Astrocyte (in vitro differentiated cells and primary cell): Measurements from ENCODE around the gene OPA1. TPM values are rescaled to one million over a fixed set of nuclear protein-coding genes. Genes with fewer than 3 reads are reported as not detected.

ENCODE experiments used
- DNase-seq: peaks from one replicate; pipeline ENCODE4 v3.0.0-alpha.2; 2010; ENCODE audit warnings: low read depth
- FAIRE-seq: peaks from 2 replicates; lab custom pipeline; 2011; peaks lifted over from hg19 to GRCh38; lab: Jason Lieb, UNC
- H2AFZ ChIP-seq: 2 replicates; pipeline ENCODE4 v1.6.0; 2012; ENCODE audit warnings: low read depth, low read length, inconsistent platforms
- H3K27ac ChIP-seq: 2 replicates; pipeline ENCODE4 v1.5.1; 2011; ENCODE audit warnings: low read depth, low read length, inconsistent platforms
- H3K27me3 ChIP-seq: 2 replicates; pipeline ENCODE4 v1.6.0; 2011; ENCODE audit warnings: low read length, inconsistent platforms; ENCODE audit not compliant: insufficient read depth
- H3K36me3 ChIP-seq: 2 replicates; pipeline ENCODE4 v1.5.1; 2011; ENCODE audit warnings: low read length, inconsistent platforms; ENCODE audit not compliant: insufficient read depth
- H3K4me1 ChIP-seq: 2 replicates; pipeline ENCODE4 v1.5.1; 2011; ENCODE audit warnings: low read length, inconsistent platforms; ENCODE audit not compliant: insufficient read depth
- H3K4me2 ChIP-seq: 2 replicates; pipeline ENCODE4 v1.6.0; 2012; ENCODE audit warnings: low read length, inconsistent platforms
- H3K4me3 ChIP-seq: 2 replicates; pipeline ENCODE4 v1.5.1; 2011; ENCODE audit warnings: low read depth, mild to moderate bottlenecking, low read length, inconsistent platforms; ENCODE audit not compliant: insufficient read depth
- H3K79me2 ChIP-seq: 2 replicates; pipeline ENCODE4 v1.6.0; 2012; ENCODE audit warnings: mild to moderate bottlenecking, low read length, inconsistent platforms; ENCODE audit not compliant: insufficient read depth
- H3K9ac ChIP-seq: 2 replicates; pipeline ENCODE4 v1.6.0; 2012; ENCODE audit warnings: mild to moderate bottlenecking, low read length, inconsistent platforms
- H3K9me3 ChIP-seq: 2 replicates; pipeline ENCODE4 v1.5.1; 2012; ENCODE audit warnings: low read depth, mild to moderate bottlenecking, low read length, inconsistent platforms; ENCODE audit not compliant: insufficient read depth
- H4K20me1 ChIP-seq: 2 replicates; pipeline ENCODE4 v1.6.0; 2012; ENCODE audit warnings: low read length, inconsistent platforms; ENCODE audit not compliant: insufficient read depth
- H3K27ac Mint-ChIP-seq: one replicate; pipeline ENCODE4 v1.8.0; 2021; ENCODE audit warnings: mild to moderate bottlenecking, mixed read lengths; ENCODE audit not compliant: unreplicated experiment
- H3K27me3 Mint-ChIP-seq: one replicate; pipeline ENCODE4 v1.8.0; 2021; ENCODE audit warnings: low read depth, mixed read lengths; ENCODE audit not compliant: unreplicated experiment
- H3K36me3 Mint-ChIP-seq: one replicate; pipeline ENCODE4 v1.8.0; 2021; ENCODE audit warnings: low read depth, mixed read lengths; ENCODE audit not compliant: unreplicated experiment
- H3K4me1 Mint-ChIP-seq: one replicate; pipeline ENCODE4 v1.8.0; 2021; ENCODE audit warnings: low read depth, mixed read lengths; ENCODE audit not compliant: unreplicated experiment
- H3K4me3 Mint-ChIP-seq: one replicate; pipeline ENCODE4 v1.8.0; 2021; ENCODE audit warnings: mild to moderate bottlenecking, moderate library complexity, mixed read lengths; ENCODE audit not compliant: unreplicated experiment
- H3K9me3 Mint-ChIP-seq: one replicate; pipeline ENCODE4 v1.8.0; 2021; ENCODE audit warnings: mild to moderate bottlenecking, mixed read lengths; ENCODE audit not compliant: unreplicated experiment
- EZH2 ChIP-seq: IDR thresholded peaks from 2 replicates; pipeline ENCODE4 v1.6.1; 2012; ENCODE audit warnings: mild to moderate bottlenecking, low read length, inconsistent platforms; ENCODE audit not compliant: insufficient read depth
- total RNA-seq: library from RNA; stranded (reverse); gene quantifications from 2 replicates; pipeline ENCODE4 v1.2.1, GENCODE V29; 2021
- TF ChIP-seq, protein P1 (sequence below): IDR thresholded peaks from 2 replicates; pipeline ENCODE4 v1.5.1; 2011; ENCODE audit warnings: low read depth, mild to moderate bottlenecking, inconsistent platforms, low read length, moderate library complexity; ENCODE audit not compliant: insufficient read depth

Gene OPA1
- total RNA-seq, 1 donor from 2014 or later, result 61.8 TPM

GRCh38 chr3:193702967-193703366 lies 110.0 kb downstream of the OPA1 start:
- peaks cover 3% of the 10 kb centered on the region for H3K36me3 ChIP-seq
- Mint-ChIP-seq H3K27me3 (peaks cover under 1% of the 10 kb centered on the region), H3K9me3 (no peaks in the 10 kb centered on the region), H3K4me1 (peaks cover 13% of the 10 kb centered on the region), H3K27ac (no peak overlapping the region), H3K4me3 (no peak overlapping the region), H3K36me3 (peaks cover 2% of the 10 kb centered on the region)
- H3K9ac ChIP-seq, result no peak overlapping the region
- no peak overlapping the region for H3K4me2 ChIP-seq
- TF ChIP-seq, protein P1, sequence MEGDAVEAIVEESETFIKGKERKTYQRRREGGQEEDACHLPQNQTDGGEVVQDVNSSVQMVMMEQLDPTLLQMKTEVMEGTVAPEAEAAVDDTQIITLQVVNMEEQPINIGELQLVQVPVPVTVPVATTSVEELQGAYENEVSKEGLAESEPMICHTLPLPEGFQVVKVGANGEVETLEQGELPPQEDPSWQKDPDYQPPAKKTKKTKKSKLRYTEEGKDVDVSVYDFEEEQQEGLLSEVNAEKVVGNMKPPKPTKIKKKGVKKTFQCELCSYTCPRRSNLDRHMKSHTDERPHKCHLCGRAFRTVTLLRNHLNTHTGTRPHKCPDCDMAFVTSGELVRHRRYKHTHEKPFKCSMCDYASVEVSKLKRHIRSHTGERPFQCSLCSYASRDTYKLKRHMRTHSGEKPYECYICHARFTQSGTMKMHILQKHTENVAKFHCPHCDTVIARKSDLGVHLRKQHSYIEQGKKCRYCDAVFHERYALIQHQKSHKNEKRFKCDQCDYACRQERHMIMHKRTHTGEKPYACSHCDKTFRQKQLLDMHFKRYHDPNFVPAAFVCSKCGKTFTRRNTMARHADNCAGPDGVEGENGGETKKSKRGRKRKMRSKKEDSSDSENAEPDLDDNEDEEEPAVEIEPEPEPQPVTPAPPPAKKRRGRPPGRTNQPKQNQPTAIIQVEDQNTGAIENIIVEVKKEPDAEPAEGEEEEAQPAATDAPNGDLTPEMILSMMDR, result no peak
- TF ChIP-seq EZH2, result no peak
- no peaks in the 10 kb centered on the region for H3K79me2 ChIP-seq
- no peak overlapping the region for H2AFZ ChIP-seq
- H3K4me3 ChIP-seq, result no peak overlapping the region
- H3K9me3 ChIP-seq, result no peaks in the 10 kb centered on the region
- H4K20me1 ChIP-seq, result no peaks in the 10 kb centered on the region
- H3K27me3 ChIP-seq, result no peaks in the 10 kb centered on the region
- H3K27ac ChIP-seq, result no peak overlapping the region
- DNase-seq (peak; percentile 68), FAIRE-seq (no peak)
- H3K4me1 ChIP-seq, result peaks cover 17% of the 10 kb centered on the region

GRCh38 chr3:193704431-193704830 lies 111.4 kb downstream of the OPA1 start:
- peaks cover 8% of the 10 kb centered on the region for H3K27me3 Mint-ChIP-seq
- no peak overlapping the region for H3K27ac ChIP-seq
- no peaks in the 10 kb centered on the region for H3K27me3 ChIP-seq
- peaks cover 2% of the 10 kb centered on the region for H3K36me3 ChIP-seq
- no peak overlapping the region for H3K9ac ChIP-seq
- peaks cover 2% of the 10 kb centered on the region for H3K36me3 Mint-ChIP-seq
- no peaks in the 10 kb centered on the region for H3K9me3 ChIP-seq
- peaks cover 13% of the 10 kb centered on the region for H3K4me1 Mint-ChIP-seq
- H3K79me2 ChIP-seq, result no peaks in the 10 kb centered on the region
- peaks cover 17% of the 10 kb centered on the region for H3K4me1 ChIP-seq
- no peaks in the 10 kb centered on the region for H3K9me3 Mint-ChIP-seq
- no peak overlapping the region for H3K27ac Mint-ChIP-seq
- no peak for FAIRE-seq
- TF ChIP-seq, protein P1, result no peak
- TF ChIP-seq EZH2, result no peak
- H3K4me3 ChIP-seq, result no peak overlapping the region
- no peaks in the 10 kb centered on the region for H4K20me1 ChIP-seq
- no peak for DNase-seq
- no peak overlapping the region for H3K4me2 ChIP-seq
- H3K4me3 Mint-ChIP-seq, result no peak overlapping the region
- H2AFZ ChIP-seq, result no peak overlapping the region

GRCh38 chr3:193708270-193708669 lies 115.3 kb downstream of the OPA1 start:
- no peak overlapping the region for H3K27ac ChIP-seq
- H3K9me3 Mint-ChIP-seq, result no peaks in the 10 kb centered on the region
- no peak overlapping the region for H3K27ac Mint-ChIP-seq
- no peak overlapping the region for H2AFZ ChIP-seq
- H3K4me3 Mint-ChIP-seq, result no peak overlapping the region
- H3K79me2 ChIP-seq, result no peaks in the 10 kb centered on the region
- no peak overlapping the region for H3K9ac ChIP-seq
- peaks cover 3% of the 10 kb centered on the region for H3K4me1 Mint-ChIP-seq
- DNase-seq (no peak), FAIRE-seq (no peak)
- H3K9me3 ChIP-seq, result no peaks in the 10 kb centered on the region
- TF ChIP-seq EZH2, result no peak
- H3K4me3 ChIP-seq, result no peak overlapping the region
- H3K27me3 ChIP-seq, result no peaks in the 10 kb centered on the region
- peaks cover 2% of the 10 kb centered on the region for H3K4me1 ChIP-seq
- H3K4me2 ChIP-seq, result no peak overlapping the region
- H3K36me3 ChIP-seq, result no peaks in the 10 kb centered on the region
- H3K36me3 Mint-ChIP-seq, result no peaks in the 10 kb centered on the region
- no peaks in the 10 kb centered on the region for H4K20me1 ChIP-seq
- peaks cover 31% of the 10 kb centered on the region for H3K27me3 Mint-ChIP-seq
